Gastrocnemius medialis (tissue), 4 donors: Measurements from ENCODE around the gene SLC11A2. TPM values are rescaled to one million over a fixed set of nuclear protein-coding genes. Genes with fewer than 3 reads are reported as not detected.

Experiments used
- ATAC-seq, 2 donors: fragments of 150-250 bp; one replicate each; pipeline ENCODE4 v1.9.1; 2016
- DNase-seq, 2 donors: peaks; one replicate each; pipeline ENCODE4 v3.0.0-alpha.2; 2019
- H3K27ac ChIP-seq, 4 donors: fragments of 200-600 bp; sonication (generic); 1 replicate in 1 of 4; 2 replicates in 3 of 4; pipeline ENCODE4 v1.5.1; 2016 to 2018; ENCODE audit warnings: mild to moderate bottlenecking in 2 of 4, moderate library complexity in 1 of 4
- H3K27me3 ChIP-seq, 3 donors: fragments of 200-600 bp; sonication (generic) in 2 of 3; 1 replicate in 1 of 3; 2 replicates in 2 of 3; pipeline versions ENCODE4 v1.5.1 to v1.6.0; 2016 to 2019; ENCODE audit warnings: mild to moderate bottlenecking in 1 of 3, moderate library complexity in 1 of 3
- H3K36me3 ChIP-seq, 2 donors: fragments of 200-600 bp; sonication (generic) in 1 of 2; one replicate each; pipeline ENCODE4 v1.5.1; 2017 to 2018
- H3K4me1 ChIP-seq, 2 donors: fragments of 200-600 bp; sonication (generic) in 1 of 2; one replicate each; pipeline ENCODE4 v1.5.1; 2016 to 2017; ENCODE audit warnings: mild to moderate bottlenecking in 2 of 2
- H3K4me3 ChIP-seq, 4 donors: fragments of 200-600 bp; sonication (generic) in 3 of 4; 1 replicate in 1 of 4; 2 replicates in 3 of 4; pipeline ENCODE4 v1.5.1; 2016 to 2019; ENCODE audit warnings: mild to moderate bottlenecking in 2 of 4
- H3K9me3 ChIP-seq, 3 donors: fragments of 200-600 bp; sonication (generic) in 2 of 3; 1 replicate in 1 of 3; 2 replicates in 2 of 3; pipeline ENCODE4 v1.5.1; 2016 to 2019
- POLR2A ChIP-seq, 2 donors: fragments of 450-650 bp; IDR thresholded peaks; one replicate each; pipeline ENCODE4 v1.6.1; 2017; ENCODE audit warnings: antibody characterized with exemption in 2 of 2, mild to moderate bottlenecking in 2 of 2, moderate library complexity in 2 of 2
- in situ Hi-C, 4 donors: fragments of 200-750 bp; cut with MboI; loops; one replicate each; pipeline versions ENCODE4 v1.15.0 to v1.8.0; 2017; ENCODE audit warnings: low sequenced_read_pairs in 4 of 4
- intact Hi-C: fragments of 100-400 bp; cut with DNase I; formaldehyde crosslinking; loops from one replicate; pipeline ENCODE4 v1.15.1; 2023; ENCODE audit warnings: low total_unique reads
- total RNA-seq, 4 donors: library from RNA; depleted of rRNA; stranded (reverse); fragments of >200 nt; gene quantifications; one replicate each; pipeline versions ENCODE4 v1.1.0 to v1.2.3, GENCODE V29; 2016
- TF ChIP-seq, protein P1 (sequence below), 5 experiments: fragments of 450-650 bp in 3 of 5; fragments of 200-600 bp in 2 of 5; sonication (generic) in 2 of 5; IDR thresholded peaks in 4 of 5; conservative IDR thresholded peaks in 1 of 5; 1 replicate in 4 of 5; 2 replicates in 1 of 5; pipeline ENCODE4 v1.5.1; 2016 to 2019; ENCODE audit warnings: antibody characterized with exemption in 5 of 5, mild to moderate bottlenecking in 3 of 5, moderate library complexity in 3 of 5

SLC11A2 gene
- total RNA-seq, 4 donors from 2014 or later = 24.0 to 65.4 (median 47.0) TPM

DNA sequence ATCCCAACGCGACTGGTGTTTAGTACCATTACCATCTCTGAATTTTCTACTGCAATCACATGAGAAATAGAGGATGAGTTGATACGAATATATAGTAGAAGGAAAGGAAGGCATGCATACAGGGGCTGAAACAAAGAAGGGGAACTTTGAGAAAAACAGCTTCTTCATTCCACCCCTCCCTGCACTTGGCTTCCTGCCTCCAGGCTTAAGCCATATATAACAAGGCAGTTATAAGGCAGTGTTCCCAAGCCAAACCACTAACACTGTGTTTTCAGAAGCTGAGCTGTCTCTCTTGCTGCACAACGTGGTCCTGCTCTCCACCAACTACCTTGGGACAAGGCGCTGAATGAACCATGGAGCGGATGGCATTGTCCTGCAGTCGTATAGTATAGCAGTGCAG, 32.9 kb upstream of the SLC11A2 start:
- H3K9me3 ChIP-seq = no peaks in the 10 kb centered on the region
- peaks cover 0 to 83% of the 10 kb centered on the region in 2 donors for H3K36me3 ChIP-seq
- TF ChIP-seq POLR2A (IDR thresholded peaks at IDR 0.05) = no peak
- TF ChIP-seq, protein P1, sequence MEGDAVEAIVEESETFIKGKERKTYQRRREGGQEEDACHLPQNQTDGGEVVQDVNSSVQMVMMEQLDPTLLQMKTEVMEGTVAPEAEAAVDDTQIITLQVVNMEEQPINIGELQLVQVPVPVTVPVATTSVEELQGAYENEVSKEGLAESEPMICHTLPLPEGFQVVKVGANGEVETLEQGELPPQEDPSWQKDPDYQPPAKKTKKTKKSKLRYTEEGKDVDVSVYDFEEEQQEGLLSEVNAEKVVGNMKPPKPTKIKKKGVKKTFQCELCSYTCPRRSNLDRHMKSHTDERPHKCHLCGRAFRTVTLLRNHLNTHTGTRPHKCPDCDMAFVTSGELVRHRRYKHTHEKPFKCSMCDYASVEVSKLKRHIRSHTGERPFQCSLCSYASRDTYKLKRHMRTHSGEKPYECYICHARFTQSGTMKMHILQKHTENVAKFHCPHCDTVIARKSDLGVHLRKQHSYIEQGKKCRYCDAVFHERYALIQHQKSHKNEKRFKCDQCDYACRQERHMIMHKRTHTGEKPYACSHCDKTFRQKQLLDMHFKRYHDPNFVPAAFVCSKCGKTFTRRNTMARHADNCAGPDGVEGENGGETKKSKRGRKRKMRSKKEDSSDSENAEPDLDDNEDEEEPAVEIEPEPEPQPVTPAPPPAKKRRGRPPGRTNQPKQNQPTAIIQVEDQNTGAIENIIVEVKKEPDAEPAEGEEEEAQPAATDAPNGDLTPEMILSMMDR (IDR thresholded peaks at IDR 0.05 in 4 of 5, conservative IDR thresholded peaks at IDR 0.05 in 1 of 5) = no peak
- in situ Hi-C loops = no loop called here
- H3K27ac ChIP-seq = no peak overlapping the region
- H3K4me3 ChIP-seq = no peak overlapping the region
- H3K4me1 ChIP-seq = no peaks in the 10 kb centered on the region
- intact Hi-C loops = no loop called here
- no peaks in the 10 kb centered on the region for H3K27me3 ChIP-seq
- ATAC-seq = no peak
- DNase-seq = no peak

DNA sequence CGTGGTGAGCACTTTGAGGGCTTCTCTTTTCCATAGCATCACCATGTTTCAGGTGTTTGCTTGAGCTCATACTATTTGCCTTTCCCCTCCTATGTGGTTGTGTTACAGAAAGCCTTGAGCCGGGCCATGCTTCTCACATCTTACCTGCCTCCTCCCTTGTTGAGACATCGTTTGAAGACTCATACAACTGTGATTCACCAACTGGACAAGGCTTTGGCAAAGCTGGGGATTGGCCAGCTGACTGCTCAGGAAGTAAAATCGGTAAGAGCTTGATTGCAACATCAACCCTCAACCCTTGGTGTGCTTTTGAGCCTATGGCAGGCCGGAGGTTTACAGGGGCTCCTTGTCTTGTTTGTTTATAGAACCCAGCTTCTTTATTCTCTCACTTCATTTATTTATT, 30.1 kb upstream of the SLC11A2 start:
- DNase-seq = peak; percentile 46 to 80
- Histone ChIP-seq H3K4me3 (no peak overlapping the region), H3K27ac (peak overlapping the region in 3 of 4 donors; percentile 3 to 54 (median 23)), H3K36me3 (peaks cover 0 to 81% of the 10 kb centered on the region in 2 donors), H3K27me3 (no peaks in the 10 kb centered on the region), H3K4me1 (peaks cover 0 to 4% of the 10 kb centered on the region in 2 donors), H3K9me3 (no peaks in the 10 kb centered on the region)
- in situ Hi-C loops (no loop called here), intact Hi-C loops (no loop called here)
- TF ChIP-seq POLR2A (IDR thresholded peaks at IDR 0.05) = no peak
- TF ChIP-seq, protein P1 (IDR thresholded peaks at IDR 0.05 in 4 of 5, conservative IDR thresholded peaks at IDR 0.05 in 1 of 5) = no peak
- peak; percentile 85 to 90 for ATAC-seq

DNA sequence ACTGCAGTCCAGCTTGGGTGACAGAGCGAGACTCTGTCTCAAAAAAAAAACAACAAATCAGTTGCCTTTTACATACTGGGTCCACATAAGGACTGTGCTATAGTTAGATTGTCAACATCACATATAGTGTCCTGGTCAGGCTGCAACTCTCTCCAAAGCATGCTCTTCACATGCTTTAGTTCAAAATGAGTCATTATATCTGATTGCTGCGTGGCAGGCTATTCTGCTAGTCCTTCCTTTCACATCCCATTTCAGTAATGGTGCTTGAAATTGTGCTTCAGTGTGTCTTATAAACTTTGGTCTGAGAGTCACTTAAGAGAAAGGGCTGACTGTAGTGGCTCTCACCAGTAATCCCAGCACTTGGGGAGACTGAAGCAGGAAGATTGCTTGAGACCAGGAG, 28.9 kb upstream of the SLC11A2 start:
- intact Hi-C loops (no loop called here), in situ Hi-C loops (no loop called here)
- Histone ChIP-seq H3K27ac (no peak overlapping the region), H3K36me3 (peaks cover 0 to 88% of the 10 kb centered on the region in 2 donors), H3K9me3 (no peaks in the 10 kb centered on the region), H3K4me1 (peaks cover 1 to 8% of the 10 kb centered on the region in 2 donors), H3K4me3 (no peak overlapping the region), H3K27me3 (no peaks in the 10 kb centered on the region)
- no peak for DNase-seq
- TF ChIP-seq, protein P1 (IDR thresholded peaks at IDR 0.05 in 4 of 5, conservative IDR thresholded peaks at IDR 0.05 in 1 of 5) = no peak
- no peak for TF ChIP-seq POLR2A (IDR thresholded peaks at IDR 0.05)
- no peak for ATAC-seq

DNA sequence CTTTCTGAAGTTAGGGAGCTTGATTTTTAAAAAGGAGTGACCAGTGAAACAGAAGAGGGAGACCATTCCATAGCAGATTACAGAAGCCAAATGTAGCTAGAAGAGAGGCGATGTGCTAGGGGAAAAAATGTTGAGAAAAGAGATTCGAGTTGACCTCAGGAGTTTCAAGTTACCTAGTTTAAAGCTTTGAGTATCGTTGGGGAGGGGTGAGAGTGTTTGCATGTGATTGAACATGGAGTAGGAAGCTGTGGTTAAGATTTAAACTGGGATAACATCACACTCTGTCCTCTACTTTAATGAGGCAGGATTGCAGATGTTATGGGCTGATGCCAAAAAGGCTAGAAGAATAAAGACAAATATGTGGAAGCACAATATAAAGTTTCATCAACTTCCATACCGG, 25.6 kb upstream of the SLC11A2 start:
- DNase-seq (no peak), ATAC-seq (no peak)
- intact Hi-C loops = no loop called here
- H3K4me1 ChIP-seq = peaks cover 22 to 29% of the 10 kb centered on the region in 2 donors
- H3K9me3 ChIP-seq = no peaks in the 10 kb centered on the region
- no peaks in the 10 kb centered on the region for H3K27me3 ChIP-seq
- TF ChIP-seq, protein P1 (IDR thresholded peaks at IDR 0.05 in 4 of 5, conservative IDR thresholded peaks at IDR 0.05 in 1 of 5) = no peak
- no peak for TF ChIP-seq POLR2A (IDR thresholded peaks at IDR 0.05)
- in situ Hi-C loops = no loop called here
- peak overlapping the region in 1 of 4 donors; percentile 18 for H3K27ac ChIP-seq
- no peak overlapping the region for H3K4me3 ChIP-seq
- H3K36me3 ChIP-seq = peaks cover 0 to 62% of the 10 kb centered on the region in 2 donors

DNA sequence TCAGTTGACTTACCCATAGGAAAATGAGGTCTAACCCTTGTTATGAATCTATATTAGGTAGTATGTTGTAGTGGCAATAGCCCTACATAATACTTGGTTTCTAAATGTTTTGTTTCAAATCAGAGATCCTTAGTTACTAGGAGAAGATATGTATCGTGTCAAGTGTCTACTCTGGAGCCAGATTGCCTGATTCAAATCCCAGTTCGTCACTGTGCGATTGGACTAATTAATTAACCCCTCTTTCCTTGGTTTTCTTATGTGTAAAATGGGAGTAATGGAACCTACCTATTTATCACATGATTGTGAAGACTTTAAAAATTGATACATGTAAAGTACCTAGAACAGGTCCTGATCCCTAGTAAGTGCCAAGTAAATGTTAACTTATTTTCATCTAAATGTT, 23.3 kb upstream of the SLC11A2 start:
- in situ Hi-C loops (loop anchor here in 2 of 4 donors (10.0 kb wide), 1 partner anchor 295 kb away; the partner anchor contains the start of gene CELA1 (in 2 of the 2)), intact Hi-C loops (loop anchor here (2.0 kb wide), 1 partner anchor 23 kb away; the partner anchor contains the start of gene SLC11A2)
- no peak for TF ChIP-seq POLR2A (IDR thresholded peaks at IDR 0.05)
- TF ChIP-seq, protein P1 (IDR thresholded peaks at IDR 0.05 in 4 of 5, conservative IDR thresholded peaks at IDR 0.05 in 1 of 5) = no peak
- peak overlapping the region; percentile 79 to 95 (median 81) for H3K4me3 ChIP-seq
- H3K4me1 ChIP-seq = peaks cover 22 to 30% of the 10 kb centered on the region in 2 donors
- peaks cover 0 to 42% of the 10 kb centered on the region in 2 donors for H3K36me3 ChIP-seq
- DNase-seq (no peak), ATAC-seq (no peak)
- H3K27ac ChIP-seq = peak overlapping the region; percentile 88 to 99 (median 98)
- no peaks in the 10 kb centered on the region for H3K27me3 ChIP-seq
- no peaks in the 10 kb centered on the region for H3K9me3 ChIP-seq
